CD4-positive, alpha-beta T cell treated with Interleukin-6 for 4 hours (primary cell): Measurements from ENCODE around the gene TIMD4.

Experiments
- DNase-seq: peaks from one replicate; pipeline ENCODE4 v3.0.0-alpha.2; 2020; ENCODE audit warnings: mixed read lengths

Gene TIMD4

DNA sequence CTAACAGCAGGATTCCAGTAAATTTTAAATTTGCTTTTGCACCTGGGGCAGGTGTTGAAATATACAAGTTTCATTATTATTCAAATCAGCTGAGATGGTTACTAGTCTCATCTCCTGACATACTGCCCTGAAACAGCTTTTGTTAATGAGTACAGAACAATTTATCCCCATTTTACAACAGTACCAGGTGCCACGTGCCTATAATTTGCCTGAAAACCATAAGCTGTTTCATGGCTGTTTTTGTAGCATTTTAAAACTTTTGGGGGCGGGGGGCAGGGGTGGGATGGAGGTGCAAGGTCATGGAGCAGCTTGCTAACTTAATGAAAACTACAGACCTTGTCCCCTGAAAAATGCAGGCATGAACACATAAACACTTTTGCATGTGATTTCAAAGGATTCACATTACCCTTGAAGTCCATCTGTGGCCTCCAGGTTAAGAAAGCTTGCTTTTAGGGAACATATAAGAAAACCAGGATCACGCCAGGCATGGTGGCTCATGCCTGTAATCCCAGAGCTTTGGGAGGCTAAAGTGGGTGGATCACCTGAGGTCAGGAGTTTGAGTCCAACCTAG is 42.1 kb downstream of the TIMD4 start:
- DNase-seq = no peak

DNA sequence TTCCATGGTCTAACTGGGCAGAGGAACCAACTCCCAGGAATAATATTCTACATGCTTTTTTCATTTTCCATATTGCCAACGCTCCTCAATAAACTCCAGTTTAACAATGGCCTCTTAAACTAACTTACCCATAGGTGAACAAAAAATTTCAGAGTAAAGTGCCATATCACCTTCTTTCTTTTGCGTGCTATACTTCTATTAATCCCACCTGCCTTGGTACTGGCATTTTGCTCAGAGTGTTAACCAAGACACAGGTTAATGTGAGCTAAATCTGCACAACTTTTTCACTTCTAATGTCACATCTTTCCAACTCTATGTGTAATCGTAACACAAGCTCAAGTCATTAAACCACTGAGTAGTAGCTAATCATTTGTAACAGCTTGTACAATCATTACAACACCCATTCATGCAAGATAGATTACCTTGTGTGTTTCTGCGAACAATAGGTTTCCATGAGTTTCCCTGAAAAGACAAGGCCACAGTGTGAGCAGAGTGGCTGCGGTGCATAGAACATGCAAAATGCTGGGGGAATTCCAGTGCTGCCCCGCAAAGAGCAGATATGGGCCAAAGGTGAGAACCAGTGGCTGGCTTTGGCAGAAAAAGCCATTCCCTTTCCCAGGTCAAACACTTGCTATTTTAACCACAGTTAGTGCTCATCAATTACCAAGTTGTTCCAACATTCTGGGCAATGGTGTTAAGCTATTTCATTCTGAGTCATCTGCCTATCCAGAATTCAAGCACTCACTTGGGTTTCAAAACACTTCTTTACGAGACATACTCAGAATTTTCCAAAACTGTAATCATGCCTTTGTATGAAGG is 42.8 kb downstream of the TIMD4 start:
- DNase-seq = no peak

DNA sequence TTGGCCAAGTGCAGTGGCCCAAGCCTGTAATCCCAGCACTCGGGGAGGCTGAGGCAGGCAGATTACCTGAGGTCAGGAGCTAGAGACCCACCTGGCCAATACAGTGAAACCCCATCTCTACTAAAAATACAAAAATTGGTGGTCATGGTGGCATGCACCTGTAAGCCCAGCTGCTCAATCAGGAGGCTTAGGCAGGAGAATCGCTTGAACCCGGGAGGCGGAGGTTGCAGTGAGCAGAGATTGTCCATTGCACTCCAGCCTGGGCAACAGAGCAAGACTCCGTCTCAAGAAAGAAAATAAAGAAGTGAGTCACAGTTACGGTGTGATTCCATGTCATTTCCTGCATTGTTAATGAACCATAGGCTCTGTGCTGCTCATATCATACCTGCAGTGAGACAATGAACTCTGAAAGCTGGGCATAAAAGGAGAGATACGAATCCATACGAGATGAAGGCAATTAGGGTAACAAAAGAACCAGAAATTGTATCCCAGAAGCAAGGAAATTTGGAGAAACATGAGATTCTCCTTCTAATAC is 44.6 kb downstream of the TIMD4 start:
- no peak for DNase-seq

DNA sequence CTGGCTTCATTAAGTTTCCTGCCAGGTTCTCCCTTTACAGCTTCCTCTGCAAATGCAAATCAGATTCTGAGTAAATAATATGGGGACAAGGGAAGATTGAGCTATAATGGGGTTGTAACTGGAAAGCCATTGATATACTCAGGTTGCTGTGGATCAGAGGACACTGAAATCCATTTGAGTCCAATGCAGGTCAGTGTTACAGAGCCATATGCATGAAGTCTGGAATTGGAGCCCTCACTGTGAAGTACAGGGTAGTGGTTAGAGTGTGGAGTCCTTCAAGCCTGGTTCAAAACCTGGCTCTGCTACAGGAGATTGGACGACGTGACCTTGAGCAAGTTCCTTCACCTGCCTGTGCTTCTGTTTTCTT is 48.7 kb downstream of the TIMD4 start:
- no peak for DNase-seq

DNA sequence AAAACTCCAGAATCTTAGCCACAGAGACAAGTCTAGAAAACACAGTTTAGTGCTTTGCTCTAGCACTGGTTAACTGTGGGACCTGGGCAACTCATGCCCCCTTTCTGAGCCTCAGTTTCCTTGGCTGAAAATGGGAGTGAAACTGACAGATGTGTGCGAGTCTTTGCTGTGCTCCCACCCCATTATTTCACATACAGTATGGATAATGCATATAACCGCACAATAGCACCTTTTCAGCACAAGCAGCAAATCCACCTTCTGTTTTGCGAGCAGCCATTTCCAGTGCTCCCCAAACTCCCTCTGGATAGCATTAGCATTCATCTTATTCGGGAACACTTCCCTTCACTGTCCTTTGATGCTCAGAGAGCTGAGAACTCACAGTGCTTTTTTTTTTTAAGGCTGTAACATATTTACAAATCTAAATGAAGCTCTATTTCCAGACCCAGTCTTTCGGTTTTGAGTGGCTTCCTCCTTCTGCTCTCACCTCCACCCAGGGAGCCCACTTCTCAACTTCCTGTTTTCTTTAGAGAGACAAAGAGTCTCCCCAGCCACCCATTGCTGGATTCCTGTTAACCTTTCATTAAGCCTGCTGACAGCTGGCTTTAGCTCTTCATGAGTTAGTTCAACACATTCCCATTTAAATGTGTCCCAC is 49.2 kb downstream of the TIMD4 start:
- peak; percentile 58 for DNase-seq

DNA sequence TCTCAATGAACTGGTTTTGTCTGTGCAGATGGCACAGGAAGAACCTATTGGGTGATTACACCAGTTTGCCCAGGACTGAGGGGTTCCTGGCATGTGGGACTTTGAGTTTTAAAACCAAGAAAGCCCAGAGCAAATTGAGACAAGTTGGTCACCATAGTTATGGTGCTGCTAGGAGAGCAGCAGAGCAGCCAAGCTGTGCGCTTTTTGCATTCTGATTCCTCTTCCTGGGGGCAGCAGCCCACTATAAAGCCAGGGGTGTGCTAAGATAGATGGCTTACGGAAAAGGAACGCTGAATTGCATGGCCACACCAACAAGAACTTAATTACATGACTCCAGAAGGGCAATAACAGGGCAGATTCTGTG is 49.7 kb downstream of the TIMD4 start:
- no peak for DNase-seq

DNA sequence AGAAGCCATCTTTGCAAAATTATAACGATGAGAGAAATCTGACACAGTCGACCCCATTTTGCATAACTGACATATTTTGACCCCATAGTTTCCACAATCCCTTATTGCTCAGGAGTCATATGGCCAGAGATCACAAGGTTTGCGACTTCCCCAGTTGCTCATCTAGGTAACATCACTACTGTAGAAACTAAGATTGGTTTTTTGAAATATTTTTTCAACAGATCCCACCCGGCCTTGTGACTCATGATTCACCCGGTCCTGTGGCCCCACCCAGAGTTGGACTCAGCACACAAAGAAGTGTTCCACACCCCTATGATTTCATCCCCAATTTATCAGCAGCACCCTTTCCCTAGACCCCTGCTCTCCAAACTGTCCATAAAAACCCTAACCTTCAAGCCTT is 50.2 kb downstream of the TIMD4 start:
- DNase-seq = no peak

DNA sequence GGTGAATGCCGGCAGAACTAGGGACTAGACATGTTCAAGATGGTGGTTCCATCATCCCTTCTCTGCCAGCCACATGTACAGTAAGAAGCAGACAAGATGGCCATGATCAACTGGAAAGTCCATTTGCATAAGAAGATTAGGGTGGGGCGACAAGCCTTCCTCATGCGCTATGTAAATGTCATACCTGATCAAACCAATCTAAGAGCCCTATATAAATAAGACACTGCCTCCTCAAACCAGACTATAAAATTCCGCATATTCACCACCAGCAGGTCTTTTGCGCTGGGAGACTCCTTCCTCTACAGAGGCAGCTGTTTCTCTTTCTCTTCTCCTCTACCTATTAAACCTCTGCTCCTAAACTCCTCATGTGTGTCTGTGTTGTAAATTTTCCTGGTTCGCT is 53.8 kb downstream of the TIMD4 start:
- DNase-seq = no peak

DNA sequence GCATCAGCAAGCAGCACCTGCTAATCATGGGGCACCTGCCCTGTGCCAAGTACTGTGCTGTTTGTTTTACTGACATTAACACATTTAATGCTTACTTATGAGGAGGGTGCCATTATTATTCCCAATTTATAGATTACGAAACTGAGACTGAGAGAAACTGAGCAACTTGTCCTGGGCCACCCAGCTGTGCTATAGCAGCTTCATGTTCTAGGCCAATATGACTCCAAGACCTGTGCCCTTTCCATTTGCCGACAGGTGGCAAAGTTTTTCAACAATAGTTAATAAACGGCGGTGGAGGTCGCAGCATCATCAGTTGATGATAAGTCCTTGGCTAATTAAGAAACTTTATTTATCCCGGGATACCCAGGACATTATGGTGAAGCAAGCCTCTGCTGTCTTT is 55.4 kb downstream of the TIMD4 start:
- no peak for DNase-seq

DNA sequence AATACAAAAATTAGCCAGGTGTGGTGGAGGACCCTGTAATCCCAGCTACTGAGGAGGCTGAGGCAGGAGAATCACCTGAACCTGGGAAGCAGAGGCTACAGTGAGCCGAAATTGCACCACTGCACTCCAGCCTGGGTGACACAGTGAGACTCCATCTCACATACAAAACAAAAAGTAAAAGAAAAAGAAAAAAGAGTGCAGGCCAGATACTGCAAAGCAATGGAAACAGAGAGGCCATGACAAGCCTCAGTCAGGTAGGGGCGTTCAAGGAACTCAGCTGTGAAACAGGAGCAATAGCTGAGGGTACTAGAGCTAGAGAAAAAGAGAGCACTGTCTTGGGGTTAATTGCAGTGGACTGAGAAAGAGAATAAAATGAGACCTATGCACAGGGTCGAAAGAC is 56.2 kb downstream of the TIMD4 start:
- no peak for DNase-seq

DNA sequence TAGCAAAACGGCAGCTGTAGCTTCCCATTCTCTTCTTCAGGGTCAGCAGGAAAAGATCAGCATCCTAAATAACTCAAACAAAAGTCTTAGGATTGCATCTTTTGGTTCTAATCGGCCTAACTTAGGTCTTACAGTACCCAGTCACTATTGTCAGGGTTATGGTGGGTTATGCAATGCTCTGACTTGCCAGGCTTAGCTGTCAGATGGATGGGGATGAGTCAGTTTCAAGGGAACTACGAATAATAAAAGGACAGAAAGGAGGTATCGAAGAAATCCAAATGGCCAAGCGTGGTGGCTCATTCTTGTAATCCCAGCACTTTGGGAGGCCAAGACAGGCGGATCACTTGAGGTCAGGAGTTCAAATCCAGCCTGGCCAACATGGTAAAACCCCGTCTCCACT is 66.5 kb downstream of the TIMD4 start:
- DNase-seq = no peak

DNA sequence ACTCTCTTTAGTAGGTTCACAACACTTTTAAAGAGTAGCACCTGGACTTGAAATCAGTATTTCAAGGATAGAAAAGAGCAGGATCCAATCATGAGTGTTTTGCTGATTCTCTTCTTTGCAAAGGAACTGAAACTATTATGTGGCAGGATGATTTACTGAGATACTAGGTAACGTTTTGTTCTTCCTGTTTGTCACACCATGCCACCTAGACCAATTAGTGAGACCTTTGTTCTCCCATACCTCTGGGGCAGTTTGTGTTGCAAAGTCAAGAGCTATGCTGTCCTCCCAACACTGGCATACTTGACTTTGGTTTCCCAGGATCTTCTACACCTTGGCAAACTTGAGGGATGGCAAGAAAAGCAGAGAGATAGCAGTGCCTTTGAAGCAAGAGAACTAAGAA is 69.5 kb downstream of the TIMD4 start:
- DNase-seq = no peak

DNA sequence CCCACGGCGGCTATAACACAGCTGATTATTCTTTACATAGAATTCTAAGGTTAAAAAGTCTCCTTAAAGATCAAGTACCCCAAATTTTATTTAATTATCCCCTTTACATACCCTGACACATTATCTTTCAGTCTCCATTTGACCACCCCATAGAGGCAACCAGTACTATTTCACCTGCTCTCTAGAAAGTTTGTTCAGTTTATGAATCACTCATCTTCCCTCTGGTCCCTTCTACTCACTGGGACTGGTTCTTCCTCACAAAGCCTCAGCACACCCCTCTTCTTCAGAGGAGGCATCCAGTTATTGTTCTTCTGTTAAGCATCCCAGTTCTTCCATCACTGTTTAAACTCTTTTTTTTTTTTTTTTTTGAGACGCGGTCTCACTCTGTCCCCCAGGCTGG is 70.2 kb downstream of the TIMD4 start:
- no peak for DNase-seq

DNA sequence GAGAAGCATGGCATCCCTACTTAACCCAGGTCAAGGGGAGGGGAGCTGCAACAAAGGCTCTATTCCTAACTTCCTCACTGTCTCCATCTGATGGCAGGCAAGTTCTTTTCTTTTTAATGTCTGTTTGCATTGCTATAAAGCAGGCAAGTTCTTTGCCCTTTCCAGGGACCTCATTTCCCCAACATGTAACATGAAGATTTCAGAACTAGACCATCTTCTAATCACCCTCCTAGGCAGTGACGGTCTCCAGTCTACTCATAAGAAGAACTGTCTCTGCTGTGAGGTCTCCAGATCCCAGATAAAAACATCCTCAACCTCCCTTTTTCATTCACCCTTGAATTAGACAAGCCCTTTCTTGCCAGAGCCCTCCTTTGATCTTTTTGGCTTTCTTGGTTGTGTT is 70.8 kb downstream of the TIMD4 start:
- no peak for DNase-seq

DNA sequence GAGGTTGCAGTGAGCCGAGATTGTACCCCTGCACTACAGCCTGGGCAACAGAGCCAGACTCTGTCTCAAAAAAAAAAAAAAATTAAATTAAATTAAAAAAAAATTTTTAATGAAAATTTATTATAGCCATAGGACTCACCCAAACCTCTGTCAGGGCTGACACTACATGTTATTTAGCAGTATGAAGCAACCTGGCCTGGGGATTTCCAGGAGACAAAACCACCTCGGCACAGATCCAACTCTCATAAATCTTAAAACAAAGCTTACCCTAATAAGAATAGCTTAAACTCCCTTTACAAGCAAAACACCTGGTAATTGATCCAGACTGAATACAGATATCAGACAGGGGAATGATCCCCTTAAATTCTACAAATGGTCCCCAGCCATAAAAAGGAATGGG is 74.5 kb downstream of the TIMD4 start:
- DNase-seq = no peak

DNA sequence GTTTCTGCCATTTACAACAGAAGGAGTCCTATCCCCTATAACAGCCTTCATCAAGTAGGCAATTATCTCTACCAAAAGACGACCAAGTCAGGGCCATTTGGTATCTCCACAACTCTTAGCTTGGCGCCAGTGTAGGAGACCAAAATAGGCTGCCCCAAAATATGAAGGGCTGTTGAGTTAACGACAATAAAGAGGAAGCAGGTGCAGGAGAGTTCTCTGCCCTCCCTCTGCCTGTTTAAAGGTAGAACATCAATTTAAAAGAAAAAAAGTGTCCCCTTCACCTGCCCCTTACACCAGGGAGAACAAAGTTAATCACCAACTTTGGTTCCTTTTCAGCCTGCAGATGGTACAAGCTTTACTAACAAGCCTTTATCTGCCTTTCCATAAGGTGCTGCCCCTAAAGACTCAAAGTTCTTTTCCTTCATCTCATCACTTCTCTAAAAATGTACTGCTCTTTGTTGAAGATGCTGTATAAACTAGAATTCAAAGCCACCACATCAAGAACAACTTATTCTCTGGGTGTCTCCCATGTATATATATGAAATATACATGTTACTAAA is 79.6 kb downstream of the TIMD4 start:
- no peak for DNase-seq

DNA sequence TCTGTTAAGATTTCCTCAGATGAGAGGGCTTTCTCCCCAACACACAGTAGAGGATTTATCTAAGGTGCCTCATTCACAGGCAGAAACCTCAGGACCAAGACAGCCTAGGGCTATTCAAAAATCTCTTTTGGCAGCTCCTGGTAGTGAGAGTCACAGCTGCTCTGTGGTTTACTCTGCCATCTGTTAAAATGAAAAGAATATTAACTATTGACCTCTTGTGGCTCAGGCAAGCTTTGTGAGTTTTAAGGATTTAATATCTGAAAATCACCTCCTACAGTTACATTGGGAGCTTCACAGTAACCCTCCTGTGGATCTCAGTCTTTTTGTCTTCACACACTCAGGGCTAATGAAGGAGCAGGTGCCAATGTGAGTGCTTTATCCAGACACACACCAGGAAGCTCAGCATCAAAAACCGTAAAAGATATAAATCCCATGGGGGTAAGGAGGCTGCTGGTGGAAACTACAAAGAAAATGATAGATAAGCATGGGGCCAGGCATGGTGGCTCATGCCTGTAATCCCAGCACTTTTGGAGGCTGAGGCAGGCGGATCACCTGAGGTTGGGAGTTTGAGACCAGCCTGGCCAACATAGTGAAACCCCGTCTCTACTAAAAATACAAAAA is 83.3 kb downstream of the TIMD4 start:
- DNase-seq = no peak

DNA sequence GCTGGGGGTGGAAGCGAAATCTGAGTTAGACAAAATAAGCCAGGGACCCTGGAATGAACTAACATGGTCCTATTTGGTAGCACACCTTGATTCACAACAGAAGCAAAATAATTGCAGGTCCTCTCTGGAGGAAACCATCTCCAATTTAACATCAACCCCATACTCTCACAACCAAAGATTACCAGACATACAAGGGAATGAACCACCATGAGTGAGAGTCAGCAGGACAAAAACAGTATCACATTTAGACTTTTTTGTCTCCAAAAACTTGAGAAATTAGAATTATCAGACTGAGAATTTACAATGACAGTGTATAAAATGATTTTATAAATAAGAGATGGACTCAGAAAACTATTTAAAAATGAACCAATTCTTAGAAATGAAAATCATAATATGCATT is 91.8 kb downstream of the TIMD4 start:
- DNase-seq = no peak

DNA sequence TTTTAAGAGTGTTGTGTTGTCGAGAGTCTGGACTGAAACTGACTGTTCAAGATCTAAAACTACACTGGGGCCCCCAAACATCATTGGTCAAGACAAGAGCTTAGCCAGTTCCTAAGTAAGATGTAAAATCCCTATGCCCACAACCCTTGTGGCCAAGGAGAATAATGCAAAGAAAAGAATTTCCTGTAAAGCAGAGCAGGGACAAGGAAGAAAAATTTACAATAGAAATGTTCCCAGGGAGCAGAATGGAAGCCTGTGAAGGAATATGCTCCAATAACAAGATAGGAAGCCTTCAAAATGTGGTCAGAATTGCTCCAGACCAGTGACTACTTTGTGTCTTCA is 92.6 kb downstream of the TIMD4 start:
- DNase-seq = no peak
